ENCODE data around the gene OPCML.

The OPCML gene

GRCh38 chr11:133118563-133119268 lies 413.6 kb downstream of the OPCML start:
- FAIRE-seq, result no peak

GRCh38 chr11:133115099-133115498 lies 417.2 kb downstream of the OPCML start:
- FAIRE-seq, result no peak

- no peak for FAIRE-seq
These were observed 424.5 kb downstream of the OPCML start for GRCh38 chr11:133107763-133108162.

- FAIRE-seq, result no peak
These were observed 425.2 kb downstream of the OPCML start for GRCh38 chr11:133107136-133107535.

GRCh38 chr11:133106417-133106816 lies 425.9 kb downstream of the OPCML start:
- FAIRE-seq, result no peak

- no peak for FAIRE-seq
These were observed 428.1 kb downstream of the OPCML start for GRCh38 chr11:133104009-133104744.

GRCh38 chr11:133096981-133097380 lies 435.3 kb downstream of the OPCML start:
- FAIRE-seq, result no peak

GRCh38 chr11:133086518-133086917 lies 445.8 kb downstream of the OPCML start:
- FAIRE-seq, result no peak

- no peak for FAIRE-seq
These were observed 449.3 kb downstream of the OPCML start for GRCh38 chr11:133082841-133083488.

GRCh38 chr11:133082453-133082781 lies 449.9 kb downstream of the OPCML start:
- FAIRE-seq, result no peak

GRCh38 chr11:133081730-133082452 lies 450.4 kb downstream of the OPCML start:
- FAIRE-seq, result no peak

- FAIRE-seq, result no peak
These were observed 451.3 kb downstream of the OPCML start for GRCh38 chr11:133081020-133081419.

- no peak for FAIRE-seq
These were observed 453.5 kb downstream of the OPCML start for GRCh38 chr11:133078591-133079404.

- no peak for FAIRE-seq
These were observed 454.3 kb downstream of the OPCML start for GRCh38 chr11:133078012-133078411.

- FAIRE-seq, result no peak
These were observed 456.9 kb downstream of the OPCML start for GRCh38 chr11:133075351-133075750.

GRCh38 chr11:133072858-133073582 lies 459.3 kb downstream of the OPCML start:
- FAIRE-seq, result no peak

- no peak for FAIRE-seq
These were observed 459.9 kb downstream of the OPCML start for GRCh38 chr11:133072378-133072777.

GRCh38 chr11:133070791-133071190 lies 461.5 kb downstream of the OPCML start:
- FAIRE-seq, result no peak

- no peak for FAIRE-seq
These were observed 462.1 kb downstream of the OPCML start for GRCh38 chr11:133070021-133070713.

GRCh38 chr11:133065847-133066485 lies 466.3 kb downstream of the OPCML start:
- no peak for FAIRE-seq

- FAIRE-seq, result no peak
These were observed 467.3 kb downstream of the OPCML start for GRCh38 chr11:133064961-133065360.
